Gastrocnemius medialis (tissue), 4 donors: Measurements from ENCODE around the gene ASIC2.

Experiments
- POLR2A ChIP-seq, 2 donors: fragments of 450-650 bp; IDR thresholded peaks; one replicate each; pipeline ENCODE4 v1.6.1; 2017; ENCODE audit warnings: antibody characterized with exemption in 2 of 2, mild to moderate bottlenecking in 2 of 2, moderate library complexity in 2 of 2
- TF ChIP-seq, protein P1 (sequence below), 5 experiments: fragments of 450-650 bp in 3 of 5; fragments of 200-600 bp in 2 of 5; sonication (generic) in 2 of 5; IDR thresholded peaks in 4 of 5; conservative IDR thresholded peaks in 1 of 5; 1 replicate in 4 of 5; 2 replicates in 1 of 5; pipeline ENCODE4 v1.5.1; 2016 to 2019; ENCODE audit warnings: antibody characterized with exemption in 5 of 5, mild to moderate bottlenecking in 3 of 5, moderate library complexity in 3 of 5

DNA sequence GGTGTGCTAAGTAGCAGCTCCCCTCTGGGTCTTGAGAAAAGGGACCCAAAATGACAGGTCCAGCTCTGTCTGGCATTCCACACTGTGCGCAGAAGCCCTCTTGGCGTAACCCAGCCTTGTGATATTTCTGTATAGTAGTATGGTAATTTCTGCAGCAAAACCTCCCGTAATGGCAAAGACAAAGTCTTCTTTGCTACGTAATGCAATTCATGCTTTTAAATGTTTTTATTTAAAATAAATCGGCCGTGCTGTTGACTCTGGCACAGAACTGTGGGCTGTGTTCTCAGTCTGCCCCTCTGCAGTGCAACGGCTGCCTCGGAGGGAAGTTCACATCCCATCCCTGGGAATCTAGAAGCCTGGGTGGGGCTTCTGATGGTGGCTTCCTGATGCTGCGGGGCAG lies 75.2 kb downstream of the ASIC2 start:
- TF ChIP-seq, protein P1, sequence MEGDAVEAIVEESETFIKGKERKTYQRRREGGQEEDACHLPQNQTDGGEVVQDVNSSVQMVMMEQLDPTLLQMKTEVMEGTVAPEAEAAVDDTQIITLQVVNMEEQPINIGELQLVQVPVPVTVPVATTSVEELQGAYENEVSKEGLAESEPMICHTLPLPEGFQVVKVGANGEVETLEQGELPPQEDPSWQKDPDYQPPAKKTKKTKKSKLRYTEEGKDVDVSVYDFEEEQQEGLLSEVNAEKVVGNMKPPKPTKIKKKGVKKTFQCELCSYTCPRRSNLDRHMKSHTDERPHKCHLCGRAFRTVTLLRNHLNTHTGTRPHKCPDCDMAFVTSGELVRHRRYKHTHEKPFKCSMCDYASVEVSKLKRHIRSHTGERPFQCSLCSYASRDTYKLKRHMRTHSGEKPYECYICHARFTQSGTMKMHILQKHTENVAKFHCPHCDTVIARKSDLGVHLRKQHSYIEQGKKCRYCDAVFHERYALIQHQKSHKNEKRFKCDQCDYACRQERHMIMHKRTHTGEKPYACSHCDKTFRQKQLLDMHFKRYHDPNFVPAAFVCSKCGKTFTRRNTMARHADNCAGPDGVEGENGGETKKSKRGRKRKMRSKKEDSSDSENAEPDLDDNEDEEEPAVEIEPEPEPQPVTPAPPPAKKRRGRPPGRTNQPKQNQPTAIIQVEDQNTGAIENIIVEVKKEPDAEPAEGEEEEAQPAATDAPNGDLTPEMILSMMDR (IDR thresholded peaks at IDR 0.05 in 4 of 5, conservative IDR thresholded peaks at IDR 0.05 in 1 of 5) = no peak
- no peak for TF ChIP-seq POLR2A (IDR thresholded peaks at IDR 0.05)
